H9 (cell line): ENCODE data around the gene PLCL1. TPM values are rescaled to one million over a fixed set of nuclear protein-coding genes. Genes with fewer than 3 reads are reported as not detected.

Source experiments
- DNase-seq: peaks from one replicate; pipeline ENCODE4 v3.0.0-alpha.2; 2017
- H2AFZ ChIP-seq: one replicate; pipeline ENCODE4 v1.6.1; 2013; ENCODE audit warnings: mild to moderate bottlenecking, low read length, control low read depth, moderate library complexity
- H2AK5ac ChIP-seq: 2 replicates; pipeline ENCODE4 v1.6.1; 2013; ENCODE audit warnings: low read length, control low read depth, mixed read lengths; ENCODE audit not compliant: insufficient read length
- H2BK120ac ChIP-seq: one replicate; pipeline ENCODE4 v1.6.1; 2013; ENCODE audit warnings: low read depth, mild to moderate bottlenecking, low read length, control low read depth, inconsistent platforms; ENCODE audit not compliant: poor library complexity, severe bottlenecking
- H2BK12ac ChIP-seq: 2 replicates; pipeline ENCODE4 v1.6.1; 2013; ENCODE audit warnings: low read length, control low read depth, mixed read lengths, low read depth; ENCODE audit not compliant: insufficient read length
- H2BK15ac ChIP-seq: 2 replicates; pipeline ENCODE4 v1.6.1; 2013; ENCODE audit warnings: low read depth, low read length, control low read depth
- H2BK20ac ChIP-seq: one replicate; pipeline ENCODE4 v1.6.1; 2013; ENCODE audit warnings: low read depth, mild to moderate bottlenecking, low read length, control low read depth, inconsistent platforms; ENCODE audit not compliant: poor library complexity, severe bottlenecking
- H2BK5ac ChIP-seq: 2 replicates; pipeline ENCODE4 v1.6.1; 2013; ENCODE audit warnings: low read length, control low read depth, mixed read lengths; ENCODE audit not compliant: insufficient read length
- H3K14ac ChIP-seq: 2 replicates; pipeline ENCODE4 v1.6.1; 2013; ENCODE audit warnings: low read length, control low read depth; ENCODE audit not compliant: insufficient read depth
- H3K18ac ChIP-seq: 2 replicates; pipeline ENCODE4 v1.6.1; 2013; ENCODE audit warnings: low read depth, mild to moderate bottlenecking, mixed read lengths, low read length, control low read depth; ENCODE audit not compliant: insufficient read length
- H3K23ac ChIP-seq: 2 replicates; pipeline ENCODE4 v1.6.1; 2013; ENCODE audit warnings: low read length, control low read depth, mixed read lengths, low read depth; ENCODE audit not compliant: insufficient read length
- H3K23me2 ChIP-seq: 2 replicates; pipeline ENCODE4 v1.6.1; 2013; ENCODE audit warnings: low read depth, mild to moderate bottlenecking, mixed read lengths, low read length, control low read depth; ENCODE audit not compliant: insufficient read length, poor library complexity, severe bottlenecking
- H3K27ac ChIP-seq: 2 replicates; pipeline ENCODE4 v1.5.1; 2013; ENCODE audit warnings: low read length, control low read depth, mixed read lengths, low read depth; ENCODE audit not compliant: insufficient read length
- H3K27me3 ChIP-seq: 2 replicates; pipeline ENCODE4 v1.6.1; 2013; ENCODE audit warnings: low read length, control low read depth, inconsistent platforms; ENCODE audit not compliant: insufficient read depth
- H3K4ac ChIP-seq: 2 replicates; pipeline ENCODE4 v1.6.1; 2013; ENCODE audit warnings: low read depth, mild to moderate bottlenecking, control low read depth, inconsistent platforms, low read length, moderate library complexity
- H3K4me1 ChIP-seq: 2 replicates; pipeline ENCODE4 v1.6.1; 2013; ENCODE audit warnings: low read length, control low read depth, inconsistent platforms; ENCODE audit not compliant: insufficient read depth
- H3K4me2 ChIP-seq: 2 replicates; pipeline ENCODE4 v1.6.1; 2013; ENCODE audit warnings: low read length, control low read depth, mixed read lengths; ENCODE audit not compliant: insufficient read length, insufficient read depth
- H3K56ac ChIP-seq: 2 replicates; pipeline ENCODE4 v1.6.1; 2013; ENCODE audit warnings: low read depth, mild to moderate bottlenecking, mixed read lengths, low read length, control low read depth; ENCODE audit not compliant: insufficient read length
- H3K79me1 ChIP-seq: 2 replicates; pipeline ENCODE4 v1.6.1; 2013; ENCODE audit warnings: low read depth, mild to moderate bottlenecking, moderate library complexity, low read length, control low read depth, inconsistent platforms; ENCODE audit not compliant: insufficient read depth, poor library complexity, severe bottlenecking
- H3K79me2 ChIP-seq: 2 replicates; pipeline ENCODE4 v1.6.1; 2013; ENCODE audit warnings: low read length, control low read depth, inconsistent platforms; ENCODE audit not compliant: insufficient read depth
- H3K9ac ChIP-seq: 2 replicates; pipeline ENCODE4 v1.6.1; 2013; ENCODE audit warnings: low read length, control low read depth, mixed read lengths; ENCODE audit not compliant: insufficient read length; ENCODE audit errors: extremely low read depth
- H3K9me3 ChIP-seq: one replicate; pipeline ENCODE4 v1.6.1; 2013; ENCODE audit warnings: low read depth, low read length, inconsistent platforms; ENCODE audit not compliant: control insufficient read depth
- H3T11ph ChIP-seq: one replicate; pipeline ENCODE4 v1.6.1; 2013; ENCODE audit warnings: mild to moderate bottlenecking, low read length, control low read depth, inconsistent platforms
- H4K20me1 ChIP-seq: one replicate; pipeline ENCODE4 v1.6.1; 2013; ENCODE audit not compliant: control insufficient read depth, insufficient read length, insufficient read depth
- H4K5ac ChIP-seq: 2 replicates; pipeline ENCODE4 v1.6.1; 2013; ENCODE audit warnings: low read depth, mild to moderate bottlenecking, mixed read lengths, low read length, control low read depth; ENCODE audit not compliant: insufficient read length
- H4K8ac ChIP-seq: replicated peaks from 2 replicates; pipeline ENCODE4 v1.6.1; 2013; ENCODE audit warnings: low read length, control low read depth, mixed read lengths, low read depth; ENCODE audit not compliant: insufficient read length
- H4K91ac ChIP-seq: 2 replicates; pipeline ENCODE4 v1.6.1; 2013; ENCODE audit warnings: low read depth, mild to moderate bottlenecking, moderate library complexity, mixed read lengths, low read length, control low read depth; ENCODE audit not compliant: insufficient read length
- H3K27ac Mint-ChIP-seq, 3 experiments: 2 replicates in 2 of 3; 3 replicates in 1 of 3; pipeline ENCODE4 v1.8.0; 2020 to 2021; ENCODE audit warnings: mixed read lengths in 3 of 3, mild to moderate bottlenecking in 1 of 3, moderate library complexity in 1 of 3
- H3K27me3 Mint-ChIP-seq: 2 replicates; pipeline ENCODE4 v1.8.0; 2021; ENCODE audit warnings: low read depth, mild to moderate bottlenecking, moderate library complexity, mixed read lengths
- H3K36me3 Mint-ChIP-seq, 3 experiments: 2 replicates in 2 of 3; 3 replicates in 1 of 3; pipeline ENCODE4 v1.8.0; 2020 to 2021; ENCODE audit warnings: low read depth in 3 of 3, mixed read lengths in 3 of 3; ENCODE audit not compliant: insufficient read depth in 1 of 3
- H3K4me1 Mint-ChIP-seq, 2 experiments: 2 replicates each; pipeline ENCODE4 v1.8.0; 2020; ENCODE audit warnings: mixed read lengths in 2 of 2
- H3K4me3 Mint-ChIP-seq, 2 experiments: 2 replicates in 1 of 2; 3 replicates in 1 of 2; pipeline ENCODE4 v1.8.0; 2020 to 2021; ENCODE audit warnings: mild to moderate bottlenecking in 2 of 2, mixed read lengths in 2 of 2, moderate library complexity in 1 of 2
- H3K9me3 Mint-ChIP-seq, 2 experiments: 2 replicates in 1 of 2; 3 replicates in 1 of 2; pipeline ENCODE4 v1.8.0; 2020; ENCODE audit warnings: mild to moderate bottlenecking in 2 of 2, mixed read lengths in 2 of 2, moderate library complexity in 1 of 2
- CTCF ChIP-seq: fragments of 200-600 bp; sonication (generic); conservative IDR thresholded peaks from 3 replicates; pipeline ENCODE4 v1.8.0; 2021; ENCODE audit warnings: antibody characterized with exemption, mild to moderate bottlenecking
- WGBS: extraction: QIAGEN DNeasy Blood & Tissue Kit; methylation state at CpG from one replicate; pipeline ENCODE4 v1.1.7; 2013; ENCODE audit warnings: missing lambda C conversion rate, low lambda C conversion rate, mixed read lengths; ENCODE audit not compliant: insufficient read length; ENCODE audit errors: extremely low coverage; 5-methylcytosine and 5-hydroxymethylcytosine counted together
- total RNA-seq: library from RNA; stranded (reverse); gene quantifications from 2 replicates; pipeline ENCODE4 v1.2.1, GENCODE V29; 2021

Gene PLCL1
- total RNA-seq, 1 experiment from 2014 or later = 0.04 TPM

- WGBS = no CpG with 5 or more reads among the region's 4 CpGs
- H3K18ac ChIP-seq = no peak overlapping the region
Observed at GRCh38 chr2:197835293-197835692, 30.9 kb downstream of the PLCL1 start.

More at GRCh38 chr2:197835293-197835692, 30.9 kb downstream of the PLCL1 start:
- H3K23me2 ChIP-seq = no peaks in the 10 kb centered on the region
- no peak overlapping the region for H4K91ac ChIP-seq
- H3K79me2 ChIP-seq = no peaks in the 10 kb centered on the region
- H3K9me3 ChIP-seq = no peaks in the 10 kb centered on the region
- no peak overlapping the region for H2BK12ac ChIP-seq
- no peak overlapping the region for H3K27ac ChIP-seq
- no peak overlapping the region for H3K56ac ChIP-seq
- no peak overlapping the region for H3K23ac ChIP-seq
- no peak overlapping the region for H3K4me2 ChIP-seq
- H3K9ac ChIP-seq = no peak overlapping the region
- no peak for DNase-seq
- no peaks in the 10 kb centered on the region for H3K4me1 ChIP-seq
- Mint-ChIP-seq H3K36me3 (no peaks in the 10 kb centered on the region), H3K27ac (no peak overlapping the region), H3K4me3 (no peak overlapping the region), H3K9me3 (peaks cover 0 to 3% of the 10 kb centered on the region in 2 experiments; a peak in 2 of 5 replicates), H3K4me1 (no peaks in the 10 kb centered on the region), H3K27me3 (no peaks in the 10 kb centered on the region)
- H3K14ac ChIP-seq = no peak overlapping the region
- H3K4ac ChIP-seq = no peak overlapping the region
- no peak overlapping the region for H2AK5ac ChIP-seq
- H3K79me1 ChIP-seq = no peaks in the 10 kb centered on the region
- no peak overlapping the region for H3T11ph ChIP-seq
- H4K20me1 ChIP-seq = no peaks in the 10 kb centered on the region
- H2BK15ac ChIP-seq = no peak overlapping the region
- H4K8ac ChIP-seq = no peak overlapping the region
- TF ChIP-seq CTCF = no peak
- no peak overlapping the region for H2BK20ac ChIP-seq
- H2BK5ac ChIP-seq = no peak overlapping the region
- no peak overlapping the region for H4K5ac ChIP-seq
- no peaks in the 10 kb centered on the region for H3K27me3 ChIP-seq
- no peak overlapping the region for H2AFZ ChIP-seq
- no peak overlapping the region for H2BK120ac ChIP-seq
